GM18498 (cell line): Measurements from ENCODE around the gene CHST11.

Experiments used
- ATAC-seq: cut with Tn5 transposase; IDR thresholded peaks from one replicate; pipeline ENCODE4 v1.9.1; 2021; ENCODE audit warnings: mild to moderate bottlenecking, moderate library complexity; ENCODE audit not compliant: unreplicated experiment

Gene CHST11

DNA sequence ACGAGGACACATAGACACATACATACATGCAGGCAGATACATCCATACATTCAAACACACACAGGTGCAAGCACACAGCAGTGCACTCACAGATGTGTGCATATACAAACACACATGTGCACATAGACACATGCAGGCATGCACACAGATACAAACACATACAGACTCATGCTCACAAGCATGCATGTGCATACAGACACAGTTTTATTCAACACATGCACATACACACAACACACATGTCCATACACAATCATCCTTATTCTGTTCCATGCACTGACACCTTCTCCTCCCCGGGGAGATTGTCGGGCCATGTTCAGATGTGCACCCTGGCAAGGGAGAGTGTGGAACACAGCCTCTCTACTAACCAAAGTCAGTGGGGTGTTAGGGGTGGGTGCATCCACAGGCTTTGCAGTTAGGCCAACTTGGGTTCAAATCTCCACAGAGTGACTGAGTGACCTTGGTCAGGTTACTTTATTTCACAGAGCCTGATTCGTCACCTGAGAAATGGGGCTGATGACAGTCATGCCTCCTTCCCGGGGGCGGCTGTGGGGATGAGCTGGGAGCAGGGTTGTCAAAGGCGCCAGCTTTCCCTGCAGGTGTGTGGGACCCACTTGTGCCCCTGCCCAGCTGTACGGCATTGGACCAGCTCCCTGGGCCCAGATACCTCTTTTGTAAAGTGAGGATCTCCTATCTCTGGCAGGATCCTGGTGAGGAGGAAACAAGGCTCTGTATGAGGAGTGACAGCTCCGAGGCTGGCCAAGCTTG lies 251.2 kb downstream of the CHST11 start:
- no peak for ATAC-seq

DNA sequence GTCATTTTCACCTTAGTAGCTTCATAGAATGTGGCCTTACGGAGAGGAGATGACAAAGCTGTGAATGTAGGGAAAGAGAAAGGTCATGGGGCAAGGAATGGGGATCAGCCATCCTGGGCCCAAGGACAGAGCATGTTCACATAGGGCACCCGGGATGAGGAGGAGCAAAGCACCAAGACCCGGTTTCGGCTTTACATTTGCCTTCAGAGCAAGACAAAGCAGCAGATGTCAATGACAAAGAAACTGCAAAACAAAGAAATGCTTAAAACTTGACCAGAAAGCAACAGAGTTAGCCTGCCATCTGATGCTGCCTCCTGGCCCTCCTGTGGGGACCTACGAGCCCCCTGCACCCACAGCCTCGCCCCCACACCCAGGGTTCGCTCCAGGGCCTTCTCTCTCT lies 252.1 kb downstream of the CHST11 start:
- no peak for ATAC-seq

DNA sequence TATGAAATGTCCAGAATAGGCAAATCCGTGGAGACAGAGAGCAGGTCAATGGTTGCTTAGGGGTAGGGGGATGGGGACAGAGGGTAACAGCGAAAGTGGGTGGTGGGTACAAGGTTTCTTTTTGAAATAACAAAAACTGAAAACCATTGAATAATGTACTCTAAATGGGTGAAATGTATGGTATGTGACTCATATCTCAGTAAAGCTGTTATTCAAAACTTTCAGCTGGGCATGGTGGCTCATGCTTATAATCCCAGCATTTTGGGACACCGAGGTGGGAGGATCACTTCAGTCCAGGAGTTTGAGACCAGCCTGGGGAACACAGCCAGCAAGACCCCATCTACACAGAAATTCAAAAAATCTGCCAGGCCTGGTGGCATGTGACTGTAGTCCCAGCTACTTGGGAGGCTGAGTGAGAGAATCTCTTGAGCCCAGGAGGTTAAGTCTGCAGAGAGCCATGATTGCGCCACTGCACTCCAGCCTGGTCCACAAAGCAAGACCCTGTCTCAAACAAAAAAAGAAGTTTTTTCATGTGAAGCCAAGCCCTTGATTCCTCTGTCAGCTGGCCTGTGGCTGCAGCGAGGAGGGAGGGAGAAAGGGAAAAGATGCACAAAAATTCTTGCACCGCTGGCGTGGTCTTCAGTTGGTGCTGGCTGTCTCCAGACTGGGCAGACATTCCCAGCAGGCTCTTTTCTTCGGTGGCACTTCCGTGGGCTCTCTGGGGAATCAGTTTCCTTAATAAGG lies 253.1 kb downstream of the CHST11 start:
- no peak for ATAC-seq

DNA sequence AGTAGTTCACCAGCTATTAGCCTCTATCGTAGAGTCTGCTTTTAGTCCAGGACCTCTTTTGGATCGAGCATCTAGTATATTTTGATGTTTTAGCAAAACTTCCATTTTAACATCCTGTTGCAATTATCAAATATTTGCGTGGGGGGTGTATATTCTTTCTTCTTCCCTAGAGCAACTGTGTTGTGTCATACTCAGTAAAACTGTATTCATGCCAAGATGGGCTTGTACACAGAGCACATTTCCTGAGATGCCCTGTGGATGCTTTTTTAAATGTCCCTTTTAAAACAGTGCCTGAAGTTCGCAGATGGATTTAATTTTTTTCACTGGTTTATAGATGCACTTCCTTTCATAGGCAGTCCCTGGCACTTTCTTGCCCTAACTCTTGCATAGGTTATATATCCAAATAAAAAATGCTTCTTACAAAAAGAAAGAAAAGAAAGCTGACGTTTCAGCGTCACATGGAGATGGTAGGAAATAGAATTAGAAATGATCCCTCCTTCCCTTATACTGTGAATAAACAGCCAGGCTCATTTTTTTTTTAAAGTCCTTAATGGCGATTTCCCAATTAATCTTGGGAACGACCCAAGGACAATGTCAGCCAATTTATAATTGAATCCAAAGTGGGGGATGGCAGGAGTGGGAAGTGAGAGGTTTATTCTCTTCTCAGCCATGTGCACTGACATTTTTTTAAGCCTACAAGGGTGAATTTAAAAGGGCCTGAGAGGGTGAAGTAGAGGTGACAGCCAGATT lies 254.4 kb downstream of the CHST11 start:
- no peak for ATAC-seq

GRCh38 chr12:104712477-104712876 lies 255.7 kb downstream of the CHST11 start:
- ATAC-seq: no peak

GRCh38 chr12:104712968-104713367 lies 256.2 kb downstream of the CHST11 start:
- ATAC-seq: no peak

DNA sequence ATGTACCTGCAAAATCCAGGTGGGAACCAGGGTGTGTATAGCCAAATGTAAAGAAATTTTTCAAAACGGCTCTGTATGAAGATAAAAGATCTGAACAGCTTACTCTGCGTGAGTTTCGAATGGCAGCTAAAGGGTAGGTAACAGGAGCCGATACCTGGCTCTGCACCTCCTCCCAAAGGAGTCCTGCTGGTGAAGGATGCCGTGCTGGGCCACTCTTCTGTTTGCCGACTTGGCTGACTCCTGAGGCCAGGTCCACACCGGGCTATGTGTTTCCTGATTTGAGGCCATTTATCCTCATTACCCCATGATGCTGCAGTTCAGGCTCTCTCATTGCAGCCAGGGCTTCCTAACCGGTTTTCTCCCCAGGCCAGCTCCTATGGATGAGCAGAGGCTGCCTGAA lies 256.7 kb downstream of the CHST11 start:
- no peak for ATAC-seq

- ATAC-seq: no peak
Observed at GRCh38 chr12:104714369-104714768, 257.6 kb downstream of the CHST11 start.

DNA sequence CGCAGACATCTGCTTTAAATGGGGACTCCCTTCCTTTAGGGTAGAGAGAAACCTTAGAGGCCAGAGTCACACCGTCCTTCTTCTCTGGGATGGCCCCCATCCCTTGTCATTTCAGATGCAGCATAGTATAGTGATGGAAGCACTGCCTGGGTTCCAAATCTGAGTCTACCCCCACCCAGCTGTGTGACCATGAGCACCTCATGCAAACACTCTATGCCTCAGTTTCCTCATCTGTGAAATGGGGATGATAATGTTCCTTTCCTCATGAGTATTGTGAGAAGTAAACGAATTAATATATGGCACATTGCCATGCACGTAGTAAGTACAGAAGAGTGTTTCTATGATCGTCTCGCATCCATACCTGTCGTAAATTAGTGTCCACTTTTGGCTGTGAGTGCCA lies 259.4 kb downstream of the CHST11 start:
- no peak for ATAC-seq

DNA sequence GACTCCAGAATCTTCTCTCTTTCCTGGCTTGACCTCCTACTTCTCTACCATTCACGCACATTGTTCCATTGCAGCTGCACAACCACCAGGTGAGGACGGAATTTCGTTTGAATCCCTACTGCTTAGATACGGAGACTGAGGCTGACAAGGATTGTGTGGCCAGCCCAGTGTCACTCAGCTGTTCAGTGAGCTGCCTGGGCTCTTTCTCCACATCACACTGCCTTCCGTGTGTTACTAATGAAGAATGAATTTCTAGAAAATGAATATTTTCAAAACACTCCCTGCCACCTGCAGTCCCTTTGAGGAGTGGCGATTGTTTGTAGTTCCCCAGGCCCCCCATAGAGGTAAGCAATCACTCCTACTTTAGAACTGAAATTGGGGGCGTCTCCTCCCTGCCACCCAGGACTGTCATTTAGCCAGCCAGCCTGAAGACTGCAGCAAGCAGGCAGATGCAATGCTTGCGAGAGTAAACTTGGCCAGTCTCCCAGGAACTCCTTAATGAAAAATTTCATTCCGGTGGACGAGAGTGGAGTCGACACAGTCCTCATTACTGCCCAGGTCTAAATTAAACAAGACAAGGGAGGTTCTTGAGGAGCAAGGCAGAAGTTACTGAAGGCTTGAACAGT lies 261.7 kb downstream of the CHST11 start:
- ATAC-seq: no peak

DNA sequence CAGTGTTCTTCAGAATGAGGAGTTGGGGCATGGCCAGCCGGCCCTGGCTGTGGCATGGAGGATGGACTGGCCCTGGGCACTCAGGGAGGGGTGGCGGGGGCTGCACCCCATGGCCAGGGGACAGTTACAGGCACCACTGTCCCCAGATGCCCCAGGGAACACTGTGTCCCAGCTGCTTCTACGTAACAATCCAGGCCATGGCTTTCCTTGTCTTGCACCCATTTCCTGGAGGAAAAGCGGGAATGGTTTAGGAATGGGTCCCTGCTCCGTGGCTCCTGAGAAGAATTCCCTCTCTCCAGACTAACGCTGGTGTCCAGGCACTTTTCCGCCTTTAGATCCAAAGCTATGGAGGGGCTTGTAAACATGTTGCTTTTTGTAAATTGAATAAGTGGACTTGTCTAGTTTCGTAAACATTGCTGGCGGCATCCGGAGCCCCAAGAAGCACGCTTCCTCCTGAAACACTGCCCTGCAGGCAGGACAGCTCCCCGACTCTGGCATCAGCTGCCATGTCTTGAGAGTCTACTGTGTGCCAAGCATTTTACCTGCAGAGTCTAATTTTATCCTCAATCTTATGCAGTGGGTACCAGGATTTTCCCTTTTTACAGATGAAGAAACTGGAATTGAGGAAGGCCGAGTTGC lies 263.1 kb downstream of the CHST11 start:
- ATAC-seq: no peak

DNA sequence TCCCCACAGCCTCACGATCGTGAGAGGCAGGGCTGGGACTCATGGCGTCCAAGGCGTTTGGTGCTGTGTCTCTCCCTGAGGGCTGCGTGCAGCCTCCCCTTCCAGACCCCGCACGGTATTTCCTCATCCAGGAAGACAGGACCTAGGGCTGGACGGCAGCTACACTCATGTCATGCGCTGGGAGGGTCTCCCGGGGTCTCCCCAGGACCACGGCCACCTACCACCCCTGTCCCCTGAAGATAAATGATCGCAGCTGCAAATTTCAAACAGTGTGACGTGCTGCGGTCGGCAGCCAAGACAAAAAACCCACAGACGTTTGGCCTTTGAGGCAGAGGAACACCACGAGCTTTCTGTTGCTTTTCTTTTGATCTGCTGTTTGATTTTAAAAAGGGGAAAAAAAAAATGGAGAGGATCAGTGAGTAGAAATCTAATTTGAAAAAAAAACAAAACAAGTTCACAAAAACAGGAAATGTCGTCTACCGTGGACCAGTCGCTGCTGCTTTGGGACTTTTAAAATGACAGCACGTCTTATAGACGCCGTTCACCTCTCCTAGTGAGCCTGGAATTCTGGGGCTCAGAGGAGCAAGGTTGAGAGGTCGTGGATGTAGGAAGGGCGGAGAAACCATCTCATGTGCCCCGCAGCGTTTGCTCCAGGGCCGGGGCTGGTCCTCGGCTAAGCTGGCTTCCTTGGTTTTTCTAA lies 263.7 kb downstream of the CHST11 start:
- ATAC-seq: no peak

GRCh38 chr12:104721039-104721405 lies 264.3 kb downstream of the CHST11 start:
- ATAC-seq: no peak

GRCh38 chr12:104721936-104722335 lies 265.2 kb downstream of the CHST11 start:
- ATAC-seq: no peak

GRCh38 chr12:104722601-104723534 lies 266.1 kb downstream of the CHST11 start:
- no peak for ATAC-seq

DNA sequence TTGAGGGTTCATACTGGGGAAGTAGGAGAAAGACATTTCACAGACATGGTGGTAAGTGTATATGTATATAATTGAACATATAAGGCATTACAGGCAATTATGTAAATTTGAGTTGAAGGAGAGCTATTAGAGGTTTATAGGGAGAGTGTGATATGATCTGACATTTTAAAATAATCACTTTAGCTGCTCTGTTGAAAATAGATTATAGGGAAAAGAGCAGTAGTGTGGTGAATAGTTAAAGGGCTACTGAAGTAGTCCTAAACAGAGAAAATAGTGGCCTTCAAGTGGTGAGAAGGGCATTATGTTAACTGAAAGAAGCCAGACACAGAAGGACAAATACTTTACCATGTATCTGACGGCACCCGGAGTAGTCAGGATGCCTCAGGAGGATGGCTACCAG lies 267.1 kb downstream of the CHST11 start:
- ATAC-seq: no peak

- no peak for ATAC-seq
Observed at GRCh38 chr12:104724992-104725585, 268.3 kb downstream of the CHST11 start.

DNA sequence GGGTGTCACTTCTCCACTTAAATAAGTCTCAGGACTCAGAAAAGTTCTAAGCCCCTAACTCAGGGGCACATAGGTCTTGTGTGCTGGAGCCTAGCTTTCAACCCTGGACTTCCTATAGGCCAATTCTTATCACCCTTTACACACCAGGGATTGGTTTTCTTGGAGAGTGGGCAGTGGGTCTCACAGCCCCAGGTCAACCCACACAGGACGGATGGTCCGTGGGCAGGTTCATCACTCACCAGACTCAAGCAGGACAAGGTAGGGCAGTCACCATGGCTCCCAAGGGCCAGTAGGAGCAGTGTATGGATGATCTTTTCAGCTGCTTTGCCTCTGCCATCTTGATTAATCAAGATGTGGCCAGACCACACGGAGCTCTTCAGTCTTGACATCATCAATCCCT lies 268.9 kb downstream of the CHST11 start:
- no peak for ATAC-seq
